Mucosa of descending colon (tissue), 3 donors: ENCODE measurements around the gene HDDC3. TPM values are rescaled to one million over a fixed set of nuclear protein-coding genes. Genes with fewer than 3 reads are reported as not detected.

Experiments used
- ATAC-seq: fragments of 200-7000 bp; cut with Tn5 transposase; one replicate; pipeline ENCODE4 v1.9.1; 2020; ENCODE audit warnings: mild to moderate bottlenecking, moderate library complexity
- DNase-seq, 3 donors: peaks; one replicate each; pipeline ENCODE4 v3.0.0-alpha.2; 2020
- H3K36me3 ChIP-seq: fragments of 200-600 bp; one replicate; pipeline ENCODE4 v1.8.0; 2021; ENCODE audit warnings: low read depth, mild to moderate bottlenecking
- H3K4me1 ChIP-seq: fragments of 200-600 bp; one replicate; pipeline ENCODE4 v1.8.0; 2021; ENCODE audit warnings: low read depth, mild to moderate bottlenecking
- H3K4me3 ChIP-seq: fragments of 200-600 bp; one replicate; pipeline ENCODE4 v1.8.0; 2021; ENCODE audit warnings: mild to moderate bottlenecking
- H3K9me3 ChIP-seq: fragments of 200-600 bp; one replicate; pipeline ENCODE4 v1.8.0; 2021; ENCODE audit warnings: mild to moderate bottlenecking
- intact Hi-C, 2 donors: fragments of 100-400 bp; cut with DNase I in 1 of 2; cut with micrococcal nuclease in 1 of 2; formaldehyde crosslinking; loops; one replicate each; pipeline versions ENCODE4 v1.11.0 to v1.11.1; 2022; cut with DNase I, micrococcal nuclease
- total RNA-seq, 3 donors: library from RNA; stranded (reverse); fragmentation: NEBNext Ultra II Directional in 2 of 3; extraction: Animal tissue kit (Norgen Biotek cat#: 25700) in 2 of 3; gene quantifications; one replicate each; pipeline versions ENCODE4 v1.2.1 to v1.2.4, GENCODE V29; 2021 to 2023
- TF ChIP-seq, protein P1 (sequence below): fragments of 200-600 bp; IDR thresholded peaks from one replicate; pipeline ENCODE4 v1.8.0; 2022; ENCODE audit warnings: antibody characterized with exemption, mild to moderate bottlenecking
- donor health status: DM: no; HTN: no; CAD: no; lungs with moderate emphysema.
- donor health status: DM: no; HTN: no; CAD: no.
- donor health status: DM: no; HTN: yes; CAD: no.

The HDDC3 gene
- total RNA-seq, 3 donors from 2014 or later = 10.7 to 23.4 (median 15.4) TPM

- Histone ChIP-seq H3K36me3 (no peaks in the 10 kb centered on the region), H3K4me1 (no peaks in the 10 kb centered on the region), H3K4me3 (no peak overlapping the region), H3K9me3 (no peaks in the 10 kb centered on the region)
- intact Hi-C loops = no loop called here
- TF ChIP-seq, protein P1, sequence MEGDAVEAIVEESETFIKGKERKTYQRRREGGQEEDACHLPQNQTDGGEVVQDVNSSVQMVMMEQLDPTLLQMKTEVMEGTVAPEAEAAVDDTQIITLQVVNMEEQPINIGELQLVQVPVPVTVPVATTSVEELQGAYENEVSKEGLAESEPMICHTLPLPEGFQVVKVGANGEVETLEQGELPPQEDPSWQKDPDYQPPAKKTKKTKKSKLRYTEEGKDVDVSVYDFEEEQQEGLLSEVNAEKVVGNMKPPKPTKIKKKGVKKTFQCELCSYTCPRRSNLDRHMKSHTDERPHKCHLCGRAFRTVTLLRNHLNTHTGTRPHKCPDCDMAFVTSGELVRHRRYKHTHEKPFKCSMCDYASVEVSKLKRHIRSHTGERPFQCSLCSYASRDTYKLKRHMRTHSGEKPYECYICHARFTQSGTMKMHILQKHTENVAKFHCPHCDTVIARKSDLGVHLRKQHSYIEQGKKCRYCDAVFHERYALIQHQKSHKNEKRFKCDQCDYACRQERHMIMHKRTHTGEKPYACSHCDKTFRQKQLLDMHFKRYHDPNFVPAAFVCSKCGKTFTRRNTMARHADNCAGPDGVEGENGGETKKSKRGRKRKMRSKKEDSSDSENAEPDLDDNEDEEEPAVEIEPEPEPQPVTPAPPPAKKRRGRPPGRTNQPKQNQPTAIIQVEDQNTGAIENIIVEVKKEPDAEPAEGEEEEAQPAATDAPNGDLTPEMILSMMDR = no peak
- DNase-seq (no peak), ATAC-seq (no peak)
Observed at GRCh38 chr15:90895571-90896117, 36.7 kb downstream of the HDDC3 start.

DNA sequence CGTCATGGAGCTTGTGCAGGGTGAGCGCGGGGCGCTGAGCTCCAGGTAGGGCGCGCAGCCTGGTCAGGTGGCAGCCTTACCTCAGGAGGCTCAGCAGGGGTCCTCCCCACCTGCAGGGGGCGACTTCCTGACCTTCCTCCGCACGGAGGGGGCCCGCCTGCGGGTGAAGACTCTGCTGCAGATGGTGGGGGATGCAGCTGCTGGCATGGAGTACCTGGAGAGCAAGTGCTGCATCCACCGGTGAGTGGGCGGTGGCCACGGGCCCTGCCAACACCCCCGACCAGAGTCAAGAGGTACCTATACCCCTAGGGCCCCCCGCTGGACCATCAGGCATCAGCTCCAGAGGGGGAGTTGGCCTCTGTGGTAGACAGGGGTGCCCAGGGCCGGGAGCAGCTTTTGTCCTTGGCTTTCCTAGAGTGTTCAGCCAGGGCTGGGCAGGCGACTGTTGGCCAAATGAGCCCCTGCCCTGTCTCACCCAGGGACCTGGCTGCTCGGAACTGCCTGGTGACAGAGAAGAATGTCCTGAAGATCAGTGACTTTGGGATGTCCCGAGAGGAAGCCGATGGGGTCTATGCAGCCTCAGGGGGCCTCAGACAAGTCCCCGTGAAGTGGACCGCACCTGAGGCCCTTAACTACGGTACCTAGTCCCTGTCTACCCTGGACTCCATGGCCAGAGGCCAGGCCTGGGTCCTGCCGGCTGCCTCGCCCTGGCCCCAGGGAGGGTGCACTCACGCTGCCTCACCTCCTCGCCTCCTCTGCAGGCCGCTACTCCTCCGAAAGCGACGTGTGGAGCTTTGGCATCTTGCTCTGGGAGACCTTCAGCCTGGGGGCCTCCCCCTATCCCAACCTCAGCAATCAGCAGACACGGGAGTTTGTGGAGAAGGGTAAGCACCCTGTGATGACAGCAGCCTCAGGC lies 38.9 kb downstream of the HDDC3 start:
- TF ChIP-seq, protein P1 = no peak

DNA sequence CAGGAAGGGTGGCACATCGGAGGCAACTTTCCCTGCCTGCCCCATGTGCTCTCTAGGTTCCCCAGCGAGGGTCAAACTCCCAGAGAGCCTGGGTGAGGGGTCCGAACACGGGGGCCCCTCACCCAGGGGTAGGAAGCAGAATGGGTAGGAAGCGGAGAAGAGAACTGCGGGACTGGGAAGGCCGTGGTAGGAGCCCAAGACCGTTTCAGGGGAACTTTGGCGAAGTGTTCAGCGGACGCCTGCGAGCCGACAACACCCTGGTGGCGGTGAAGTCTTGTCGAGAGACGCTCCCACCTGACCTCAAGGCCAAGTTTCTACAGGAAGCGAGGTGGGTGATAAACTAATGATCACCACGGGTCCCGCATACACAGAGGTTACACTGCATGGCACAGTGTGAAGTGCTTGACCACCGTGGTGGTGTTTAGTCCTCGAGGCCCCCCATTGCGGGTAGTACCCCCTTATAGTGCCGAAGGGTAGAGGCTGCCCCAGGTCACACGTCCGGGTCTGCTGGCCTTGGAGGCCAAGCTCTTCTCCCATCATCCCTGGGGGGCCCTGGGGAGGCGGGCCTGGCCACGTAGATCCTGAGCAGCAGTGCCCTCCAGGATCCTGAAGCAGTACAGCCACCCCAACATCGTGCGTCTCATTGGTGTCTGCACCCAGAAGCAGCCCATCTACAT lies 39.7 kb downstream of the HDDC3 start:
- Histone ChIP-seq H3K9me3 (no peaks in the 10 kb centered on the region), H3K36me3 (no peaks in the 10 kb centered on the region), H3K4me3 (no peak overlapping the region), H3K4me1 (no peaks in the 10 kb centered on the region)
- TF ChIP-seq, protein P1 = no peak
- intact Hi-C loops = no loop called here
- DNase-seq = no peak
- ATAC-seq = no peak

More for the DNA sequence above, 38.9 kb downstream of the HDDC3 start:
- H3K4me3 ChIP-seq = no peak overlapping the region
- no peaks in the 10 kb centered on the region for H3K9me3 ChIP-seq
- no peaks in the 10 kb centered on the region for H3K4me1 ChIP-seq
- DNase-seq = no peak
- intact Hi-C loops = no loop called here
- no peaks in the 10 kb centered on the region for H3K36me3 ChIP-seq
- no peak for ATAC-seq

DNA sequence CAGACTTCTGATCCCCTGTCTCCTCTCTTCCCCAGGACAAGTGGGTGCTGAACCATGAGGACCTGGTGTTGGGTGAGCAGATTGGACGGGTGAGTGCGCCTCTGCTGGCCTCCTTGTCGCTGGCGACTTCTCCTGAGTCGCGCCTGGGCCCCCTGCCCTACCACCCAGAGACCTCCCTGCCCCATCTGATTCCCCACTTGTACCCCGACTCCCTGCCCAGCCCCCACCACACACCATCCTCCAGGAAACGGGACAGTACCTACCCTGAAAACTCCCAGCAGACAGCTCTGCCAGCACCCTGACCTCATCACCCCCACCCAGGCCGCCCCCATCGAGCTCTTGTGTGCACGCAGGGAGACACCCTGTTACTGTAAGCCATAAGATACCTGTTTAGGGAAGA lies 40.3 kb downstream of the HDDC3 start:
- intact Hi-C loops = no loop called here
- Histone ChIP-seq H3K9me3 (no peaks in the 10 kb centered on the region), H3K4me1 (no peaks in the 10 kb centered on the region), H3K4me3 (no peak overlapping the region), H3K36me3 (no peaks in the 10 kb centered on the region)
- no peak for ATAC-seq
- no peak for DNase-seq
- TF ChIP-seq, protein P1 = no peak

- Histone ChIP-seq H3K4me3 (no peak overlapping the region), H3K36me3 (no peaks in the 10 kb centered on the region), H3K4me1 (no peaks in the 10 kb centered on the region), H3K9me3 (no peaks in the 10 kb centered on the region)
- TF ChIP-seq, protein P1 = no peak
- DNase-seq = no peak
- intact Hi-C loops = no loop called here
- no peak for ATAC-seq
Observed at GRCh38 chr15:90891346-90891949, 40.9 kb downstream of the HDDC3 start.
